ENCODE measurements around the gene ADISSP.

DNA sequence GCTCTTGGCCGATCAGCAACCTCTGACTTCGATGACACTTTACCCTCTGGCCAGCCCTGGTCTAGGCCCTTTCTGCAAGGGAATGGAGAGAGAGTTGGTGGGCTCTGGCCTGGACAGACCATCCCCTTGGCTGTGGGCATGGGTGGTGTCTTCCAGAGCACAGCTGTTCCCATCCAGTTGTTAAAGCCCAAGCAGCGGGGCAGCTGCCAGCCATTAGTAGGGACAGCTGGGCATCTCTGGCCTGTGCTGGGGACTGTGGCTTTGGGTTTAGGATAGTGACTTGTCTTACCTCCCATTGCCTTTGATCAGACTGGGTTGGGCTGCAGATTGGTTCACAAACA is 31.3 kb upstream of the ADISSP start:
- TF ChIP-seq CTCF (IDR thresholded peaks at IDR 0.05) (no peak), EZH2 (IDR thresholded peaks at IDR 0.05; ENCODE audit: borderline replicate concordance, insufficient read depth, low read depth, low read length, poor library complexity, severe bottlenecking) (no peak)

Measured in B cell (primary cell).